Measurements from ENCODE around the gene PPP2R3A. TPM values are rescaled to one million over a fixed set of nuclear protein-coding genes. Genes with fewer than 3 reads are reported as not detected.
A peak's percentile ranks its signal among the peaks of the same experiment; 100 is the strongest.

Gene PPP2R3A, protein sequence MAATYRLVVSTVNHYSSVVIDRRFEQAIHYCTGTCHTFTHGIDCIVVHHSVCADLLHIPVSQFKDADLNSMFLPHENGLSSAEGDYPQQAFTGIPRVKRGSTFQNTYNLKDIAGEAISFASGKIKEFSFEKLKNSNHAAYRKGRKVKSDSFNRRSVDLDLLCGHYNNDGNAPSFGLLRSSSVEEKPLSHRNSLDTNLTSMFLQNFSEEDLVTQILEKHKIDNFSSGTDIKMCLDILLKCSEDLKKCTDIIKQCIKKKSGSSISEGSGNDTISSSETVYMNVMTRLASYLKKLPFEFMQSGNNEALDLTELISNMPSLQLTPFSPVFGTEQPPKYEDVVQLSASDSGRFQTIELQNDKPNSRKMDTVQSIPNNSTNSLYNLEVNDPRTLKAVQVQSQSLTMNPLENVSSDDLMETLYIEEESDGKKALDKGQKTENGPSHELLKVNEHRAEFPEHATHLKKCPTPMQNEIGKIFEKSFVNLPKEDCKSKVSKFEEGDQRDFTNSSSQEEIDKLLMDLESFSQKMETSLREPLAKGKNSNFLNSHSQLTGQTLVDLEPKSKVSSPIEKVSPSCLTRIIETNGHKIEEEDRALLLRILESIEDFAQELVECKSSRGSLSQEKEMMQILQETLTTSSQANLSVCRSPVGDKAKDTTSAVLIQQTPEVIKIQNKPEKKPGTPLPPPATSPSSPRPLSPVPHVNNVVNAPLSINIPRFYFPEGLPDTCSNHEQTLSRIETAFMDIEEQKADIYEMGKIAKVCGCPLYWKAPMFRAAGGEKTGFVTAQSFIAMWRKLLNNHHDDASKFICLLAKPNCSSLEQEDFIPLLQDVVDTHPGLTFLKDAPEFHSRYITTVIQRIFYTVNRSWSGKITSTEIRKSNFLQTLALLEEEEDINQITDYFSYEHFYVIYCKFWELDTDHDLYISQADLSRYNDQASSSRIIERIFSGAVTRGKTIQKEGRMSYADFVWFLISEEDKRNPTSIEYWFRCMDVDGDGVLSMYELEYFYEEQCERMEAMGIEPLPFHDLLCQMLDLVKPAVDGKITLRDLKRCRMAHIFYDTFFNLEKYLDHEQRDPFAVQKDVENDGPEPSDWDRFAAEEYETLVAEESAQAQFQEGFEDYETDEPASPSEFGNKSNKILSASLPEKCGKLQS (N-terminal part only)
- total RNA-seq, result under 1 TPM; 0.05 to 0.21 TPM

GRCh38 chr3:135965506-135966270 lies at the start of gene PPP2R3A:
Gene PPP2R3A (plus strand): TSS chr3:135965728. CDS start chr3:136001499, 35,771 bp downstream.
- ATAC-seq, result peak; percentile 94

GRCh38 chr3:135916310-135916709 lies 49.2 kb upstream of the PPP2R3A start:
- Mint-ChIP-seq H3K9me3 (ENCODE audit: insufficient read depth) (no peaks in the 10 kb centered on the region), H3K27me3 (ENCODE audit: low read depth) (peaks cover 3% of the 10 kb centered on the region), H3K4me3 (no peak overlapping the region), H3K27ac (no peak overlapping the region), H3K4me1 (ENCODE audit: low read depth) (no peaks in the 10 kb centered on the region), H3K36me3 (ENCODE audit: low read depth) (no peaks in the 10 kb centered on the region)
- ATAC-seq (no peak), DNase-seq (no peak)
- POLR2A ChIA-PET, result no interaction called here
- CTCF ChIA-PET, result no interaction called here

More at GRCh38 chr3:135965506-135966270, at the start of gene PPP2R3A:
- peak within 1 kb of the TSS; percentile 67 for H3K4me3 Mint-ChIP-seq
- no peak within 1 kb of the TSS for H3K27ac Mint-ChIP-seq
- peak; percentile 75 for DNase-seq
- no peaks in the 10 kb centered on the region for H3K36me3 Mint-ChIP-seq (ENCODE audit: low read depth)
- CTCF ChIA-PET, result no interaction called here
- peaks cover 9% of the 10 kb centered on the region for H3K4me1 Mint-ChIP-seq (ENCODE audit: low read depth)
- peaks cover 5% of the 10 kb centered on the region for H3K9me3 Mint-ChIP-seq (ENCODE audit: insufficient read depth)
- POLR2A ChIA-PET, result no interaction called here
- H3K27me3 Mint-ChIP-seq (ENCODE audit: low read depth), result peaks cover 33% of the 10 kb centered on the region

GRCh38 chr3:135917076-135917475 lies 48.5 kb upstream of the PPP2R3A start:
- POLR2A ChIA-PET, result no interaction called here
- CTCF ChIA-PET, result no interaction called here
- ATAC-seq (no peak), DNase-seq (no peak)
- Mint-ChIP-seq H3K36me3 (ENCODE audit: low read depth) (no peaks in the 10 kb centered on the region), H3K4me1 (ENCODE audit: low read depth) (no peaks in the 10 kb centered on the region), H3K9me3 (ENCODE audit: insufficient read depth) (no peaks in the 10 kb centered on the region), H3K27ac (no peak overlapping the region), H3K27me3 (ENCODE audit: low read depth) (peaks cover 3% of the 10 kb centered on the region), H3K4me3 (no peak overlapping the region)

DNA sequence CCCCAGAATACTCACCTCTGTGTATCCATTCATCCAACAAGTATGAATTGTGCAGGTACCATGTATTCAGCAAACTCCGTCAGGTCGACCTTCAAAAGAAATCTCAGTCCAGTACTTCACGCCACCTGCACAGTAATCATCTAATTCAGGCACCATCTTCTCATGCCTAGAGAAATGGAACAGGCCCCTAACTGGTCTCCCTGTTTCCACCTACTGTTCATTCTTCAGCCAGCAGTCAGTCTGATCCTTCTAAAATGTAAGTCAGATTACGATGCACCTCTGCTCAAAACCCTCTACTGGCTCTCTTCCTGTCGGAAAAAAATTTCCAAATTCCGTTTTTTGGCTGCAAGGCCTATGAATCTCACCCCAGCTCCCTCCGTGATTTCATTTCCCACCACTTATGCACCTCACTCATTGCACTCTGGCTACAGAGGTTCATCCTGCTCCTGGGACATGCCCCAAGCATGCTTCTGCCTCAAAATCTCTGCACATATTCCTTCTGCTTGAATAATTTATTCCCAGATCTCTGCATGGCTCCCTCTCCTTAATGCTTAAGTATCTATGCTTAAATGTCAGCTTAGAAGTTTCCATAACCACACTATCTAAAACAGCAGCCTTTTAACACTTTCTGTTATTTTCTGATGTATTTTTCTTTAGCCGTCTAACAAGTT lies 47.5 kb upstream of the PPP2R3A start:
- Mint-ChIP-seq H3K4me1 (ENCODE audit: low read depth) (no peaks in the 10 kb centered on the region), H3K27me3 (ENCODE audit: low read depth) (peaks cover 3% of the 10 kb centered on the region), H3K9me3 (ENCODE audit: insufficient read depth) (no peaks in the 10 kb centered on the region), H3K27ac (no peak overlapping the region), H3K36me3 (ENCODE audit: low read depth) (no peaks in the 10 kb centered on the region), H3K4me3 (no peak overlapping the region)
- ChIA-PET CTCF (no interaction called here), POLR2A (no interaction called here)
- ATAC-seq, result no peak
- DNase-seq, result no peak

- no peaks in the 10 kb centered on the region for H3K9me3 Mint-ChIP-seq (ENCODE audit: insufficient read depth)
- CTCF ChIA-PET, result no interaction called here
- no peaks in the 10 kb centered on the region for H3K4me1 Mint-ChIP-seq (ENCODE audit: low read depth)
- no peak overlapping the region for H3K4me3 Mint-ChIP-seq
- no peaks in the 10 kb centered on the region for H3K36me3 Mint-ChIP-seq (ENCODE audit: low read depth)
- H3K27ac Mint-ChIP-seq, result no peak overlapping the region
- ATAC-seq, result no peak
- POLR2A ChIA-PET, result no interaction called here
- peaks cover 3% of the 10 kb centered on the region for H3K27me3 Mint-ChIP-seq (ENCODE audit: low read depth)
- no peak for DNase-seq
Measured at GRCh38 chr3:135918600-135918999, 46.9 kb upstream of the PPP2R3A start.

DNA sequence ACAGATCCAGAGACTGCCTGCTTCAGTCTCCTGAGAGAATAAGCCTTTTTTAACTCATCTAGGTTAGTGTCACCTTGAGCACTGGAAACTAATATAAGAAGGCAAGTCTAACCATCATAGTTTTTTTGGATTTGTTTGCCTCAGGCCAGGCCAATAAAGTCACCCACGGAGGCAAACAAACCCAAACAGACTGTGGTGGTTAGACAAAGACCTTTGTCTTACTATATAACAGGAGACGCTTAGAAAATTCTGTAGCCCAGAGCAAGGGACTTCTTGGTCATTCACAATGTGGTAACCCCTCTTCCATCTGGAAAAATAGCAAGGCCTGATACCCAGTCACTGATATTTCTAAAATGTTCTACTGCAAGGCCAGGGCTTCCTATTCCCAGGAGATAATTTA lies 45.3 kb upstream of the PPP2R3A start:
- ChIA-PET POLR2A (no interaction called here), CTCF (interaction anchor here (1.4 kb wide), 1 partner anchor 122 kb away, joined by 4 read pairs; no protein-coding TSS in a partner anchor)
- ATAC-seq, result no peak
- no peaks in the 10 kb centered on the region for H3K4me1 Mint-ChIP-seq (ENCODE audit: low read depth)
- no peaks in the 10 kb centered on the region for H3K36me3 Mint-ChIP-seq (ENCODE audit: low read depth)
- DNase-seq, result no peak
- H3K27ac Mint-ChIP-seq, result no peak overlapping the region
- peaks cover 3% of the 10 kb centered on the region for H3K27me3 Mint-ChIP-seq (ENCODE audit: low read depth)
- no peak overlapping the region for H3K4me3 Mint-ChIP-seq
- no peaks in the 10 kb centered on the region for H3K9me3 Mint-ChIP-seq (ENCODE audit: insufficient read depth)

DNA sequence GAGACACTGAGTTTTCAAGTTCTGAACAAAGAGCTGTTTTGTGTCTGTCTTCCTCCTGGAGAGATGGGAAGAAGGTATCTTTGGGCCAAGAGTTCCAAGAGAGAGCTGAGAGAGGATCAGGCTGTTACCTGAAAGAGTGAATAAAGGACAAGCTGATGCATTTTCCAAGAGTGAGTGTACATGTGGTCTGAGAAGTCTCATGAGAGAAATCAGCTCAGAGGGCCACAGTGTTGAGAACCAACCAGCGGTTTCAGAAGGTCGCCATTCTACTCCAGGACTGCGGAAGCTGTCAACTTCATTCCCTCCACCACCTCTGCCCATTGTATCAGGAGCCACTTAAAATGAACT lies 42.7 kb upstream of the PPP2R3A start:
- ChIA-PET CTCF (no interaction called here), POLR2A (no interaction called here)
- Mint-ChIP-seq H3K9me3 (ENCODE audit: insufficient read depth) (no peaks in the 10 kb centered on the region), H3K4me1 (ENCODE audit: low read depth) (no peaks in the 10 kb centered on the region), H3K27ac (no peak overlapping the region), H3K36me3 (ENCODE audit: low read depth) (no peaks in the 10 kb centered on the region), H3K27me3 (ENCODE audit: low read depth) (no peaks in the 10 kb centered on the region), H3K4me3 (no peak overlapping the region)
- DNase-seq (no peak), ATAC-seq (no peak)

GRCh38 chr3:135924506-135924905 lies 41.0 kb upstream of the PPP2R3A start:
- Mint-ChIP-seq H3K27ac (no peak overlapping the region), H3K4me1 (ENCODE audit: low read depth) (no peaks in the 10 kb centered on the region), H3K4me3 (no peak overlapping the region), H3K9me3 (ENCODE audit: insufficient read depth) (no peaks in the 10 kb centered on the region), H3K36me3 (ENCODE audit: low read depth) (no peaks in the 10 kb centered on the region), H3K27me3 (ENCODE audit: low read depth) (no peaks in the 10 kb centered on the region)
- ATAC-seq (no peak), DNase-seq (no peak)
- ChIA-PET CTCF (no interaction called here), POLR2A (no interaction called here)

- H3K27me3 Mint-ChIP-seq (ENCODE audit: low read depth), result no peaks in the 10 kb centered on the region
- CTCF ChIA-PET, result interaction anchor here (1.0 kb wide), 1 partner anchor 116 kb away, joined by 3 read pairs; no protein-coding TSS in a partner anchor
- no peak for DNase-seq
- no peak overlapping the region for H3K4me3 Mint-ChIP-seq
- no peak for ATAC-seq
- H3K4me1 Mint-ChIP-seq (ENCODE audit: low read depth), result no peaks in the 10 kb centered on the region
- H3K36me3 Mint-ChIP-seq (ENCODE audit: low read depth), result no peaks in the 10 kb centered on the region
- no peaks in the 10 kb centered on the region for H3K9me3 Mint-ChIP-seq (ENCODE audit: insufficient read depth)
- POLR2A ChIA-PET, result no interaction called here
- H3K27ac Mint-ChIP-seq, result no peak overlapping the region
Measured at GRCh38 chr3:135926664-135927063, 38.9 kb upstream of the PPP2R3A start.

- Mint-ChIP-seq H3K27me3 (ENCODE audit: low read depth) (no peaks in the 10 kb centered on the region), H3K27ac (no peak overlapping the region), H3K4me3 (no peak overlapping the region), H3K9me3 (ENCODE audit: insufficient read depth) (no peaks in the 10 kb centered on the region), H3K36me3 (ENCODE audit: low read depth) (no peaks in the 10 kb centered on the region), H3K4me1 (ENCODE audit: low read depth) (no peaks in the 10 kb centered on the region)
- ChIA-PET CTCF (interaction anchor here (1.0 kb wide), 1 partner anchor 115 kb away, joined by 3 read pairs; no protein-coding TSS in a partner anchor), POLR2A (no interaction called here)
- ATAC-seq, result no peak
- DNase-seq, result no peak
Measured at GRCh38 chr3:135927155-135927554, 38.4 kb upstream of the PPP2R3A start.

DNA sequence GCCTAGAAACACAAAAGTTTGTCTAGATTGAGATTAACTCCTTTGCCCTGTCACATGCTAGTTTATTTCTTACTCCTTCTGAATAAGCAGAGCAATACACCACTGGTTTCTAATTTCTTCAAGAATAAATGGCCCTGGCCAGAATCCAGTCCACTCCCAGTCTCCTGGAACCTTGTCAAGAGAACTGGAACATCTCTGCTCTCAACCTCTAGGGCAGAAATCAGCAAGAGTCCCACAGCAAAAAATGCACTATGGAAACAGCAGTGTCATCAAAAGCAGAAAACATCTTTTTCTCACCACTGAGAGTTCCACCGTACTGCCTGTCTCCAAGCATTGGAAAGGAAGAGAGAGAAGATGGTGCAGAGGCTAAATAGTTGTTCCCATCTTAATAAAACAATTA lies 35.9 kb upstream of the PPP2R3A start:
- DNase-seq, result no peak
- ChIA-PET CTCF (no interaction called here), POLR2A (no interaction called here)
- Mint-ChIP-seq H3K4me3 (no peak overlapping the region), H3K27ac (no peak overlapping the region), H3K4me1 (ENCODE audit: low read depth) (no peaks in the 10 kb centered on the region), H3K36me3 (ENCODE audit: low read depth) (no peaks in the 10 kb centered on the region), H3K9me3 (ENCODE audit: insufficient read depth) (no peaks in the 10 kb centered on the region), H3K27me3 (ENCODE audit: low read depth) (no peaks in the 10 kb centered on the region)
- no peak for ATAC-seq

Data from activated CD8-positive, alpha-beta T cell treated with anti-CD3 and anti-CD28 coated beads, Interleukin-2, amount 10 ng/mL, durations not matched to agents 7 days and 5 days (primary cell).